Thyroid gland (tissue), 4 donors: Measurements from ENCODE around the gene SERPINB3. TPM values are rescaled to one million over a fixed set of nuclear protein-coding genes. Genes with fewer than 3 reads are reported as not detected.

Source experiments
- DNase-seq, 2 donors: peaks; one replicate each; pipeline ENCODE4 v3.0.0-alpha.2; 2019
- H3K27ac ChIP-seq, 3 donors: fragments of 200-600 bp; sonication (generic); 1 replicate in 2 of 3; 2 replicates in 1 of 3; pipeline ENCODE4 v1.5.1; 2016 to 2019; ENCODE audit warnings: mild to moderate bottlenecking in 1 of 3, moderate library complexity in 1 of 3
- H3K27me3 ChIP-seq: fragments of 200-600 bp; sonication (generic); one replicate; pipeline ENCODE4 v1.5.1; 2019
- H3K36me3 ChIP-seq, 2 donors: fragments of 200-600 bp; sonication (generic); one replicate each; pipeline ENCODE4 v1.5.1; 2016 to 2019
- H3K4me1 ChIP-seq, 2 donors: fragments of 200-600 bp; sonication (generic); one replicate each; pipeline ENCODE4 v1.5.1; 2017 to 2019
- H3K4me3 ChIP-seq, 3 donors: fragments of 200-600 bp; sonication (generic); replicated peaks in 1 of 3; 1 replicate in 2 of 3; 2 replicates in 1 of 3; pipeline ENCODE4 v1.5.1; 2016; ENCODE audit warnings: mild to moderate bottlenecking in 1 of 3
- H3K9me3 ChIP-seq: fragments of 200-600 bp; sonication (generic); one replicate; pipeline ENCODE4 v1.5.1; 2017
- CTCF ChIP-seq, 6 experiments: fragments of 200-600 bp in 3 of 6; fragments of 450-650 bp in 3 of 6; sonication (generic) in 3 of 6; IDR thresholded peaks; one replicate each; pipeline ENCODE4 v1.5.1; 2016 to 2019; ENCODE audit warnings: antibody characterized with exemption in 6 of 6, mild to moderate bottlenecking in 2 of 6, inconsistent platforms in 1 of 6, moderate library complexity in 1 of 6
- POLR2A ChIP-seq, 2 donors: fragments of 450-650 bp; IDR thresholded peaks; one replicate each; pipeline ENCODE4 v1.6.1; 2017; ENCODE audit warnings: antibody characterized with exemption in 2 of 2, mild to moderate bottlenecking in 2 of 2, moderate library complexity in 1 of 2
- WGBS, 2 donors: methylation state at CpG; one replicate each; pipeline ENCODE4 v1.1.5; 2017; 5-methylcytosine and 5-hydroxymethylcytosine counted together
- intact Hi-C: fragments of 100-400 bp; cut with DNase I; formaldehyde crosslinking; loops from one replicate; pipeline ENCODE4 v1.15.1; 2023
- total RNA-seq, 4 donors: library from RNA; depleted of rRNA; stranded (reverse); fragments of >200 nt; gene quantifications; one replicate each; pipeline ENCODE4 v1.2.3, GENCODE V29; 2016

SERPINB3 gene
- total RNA-seq, 4 donors from 2014 or later = not detected

DNA sequence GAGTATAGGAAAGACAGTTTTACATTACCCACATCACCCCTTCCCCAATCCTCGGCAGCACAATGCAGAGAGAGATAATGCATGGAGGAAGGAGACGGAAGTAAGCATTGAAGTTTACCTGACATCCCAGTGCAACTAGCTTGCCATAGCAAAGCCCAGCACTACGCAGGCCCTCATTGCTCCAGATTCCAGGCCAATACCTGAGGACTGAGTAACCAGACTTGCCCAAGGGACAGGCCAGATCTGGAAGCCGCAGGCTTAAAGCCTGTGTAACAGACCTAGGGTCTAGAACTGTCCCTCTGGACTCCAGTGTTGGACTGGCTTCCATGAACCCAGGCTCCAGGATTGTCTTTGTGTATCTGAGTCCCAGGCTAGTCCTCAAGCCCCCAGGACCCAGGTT is 35.3 kb downstream of the SERPINB3 start:
- DNase-seq = no peak
- H3K4me1 ChIP-seq = no peaks in the 10 kb centered on the region
- H3K9me3 ChIP-seq = no peaks in the 10 kb centered on the region
- intact Hi-C loops = no loop called here
- no peak overlapping the region for H3K27ac ChIP-seq
- TF ChIP-seq POLR2A (IDR thresholded peaks at IDR 0.05) (no peak), CTCF (IDR thresholded peaks at IDR 0.05) (no peak)
- no peaks in the 10 kb centered on the region for H3K36me3 ChIP-seq
- 72 to 79% methylated on average over 4 of the region's 4 CpGs for WGBS, 2 donors
- no peak overlapping the region for H3K4me3 ChIP-seq
- H3K27me3 ChIP-seq = no peaks in the 10 kb centered on the region

DNA sequence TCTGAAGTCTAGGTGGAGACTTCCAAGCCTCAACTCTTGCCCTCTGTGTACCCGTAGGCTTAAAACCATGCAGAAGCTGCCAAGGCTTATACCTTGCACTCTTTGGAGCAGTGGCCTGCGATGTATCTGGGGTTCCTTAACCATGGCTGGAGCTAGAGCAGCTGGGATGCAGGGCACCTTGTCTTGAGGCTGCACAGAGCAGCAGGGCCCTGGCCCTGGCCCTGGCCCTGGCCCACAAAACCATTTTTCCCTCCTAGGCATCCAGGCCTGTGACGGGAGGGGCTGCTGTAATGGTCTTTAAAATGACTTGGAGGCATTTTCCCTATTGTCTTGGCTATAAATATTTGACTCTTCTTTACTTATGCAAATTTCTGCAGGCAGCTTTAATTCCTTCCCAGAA is 36.8 kb downstream of the SERPINB3 start:
- H3K4me3 ChIP-seq = no peak overlapping the region
- intact Hi-C loops = no loop called here
- no peaks in the 10 kb centered on the region for H3K9me3 ChIP-seq
- no peak for DNase-seq
- TF ChIP-seq CTCF (IDR thresholded peaks at IDR 0.05) (no peak), POLR2A (IDR thresholded peaks at IDR 0.05) (no peak)
- no peaks in the 10 kb centered on the region for H3K4me1 ChIP-seq
- H3K27ac ChIP-seq = no peak overlapping the region
- no peaks in the 10 kb centered on the region for H3K36me3 ChIP-seq
- no peaks in the 10 kb centered on the region for H3K27me3 ChIP-seq
- WGBS, 2 donors = 82 to 91% methylated on average over 2 to 3 of the region's 3 CpGs

GRCh38 chr18:63619661-63620060 is 42.0 kb downstream of the SERPINB3 start:
- H3K27me3 ChIP-seq = no peaks in the 10 kb centered on the region
- TF ChIP-seq CTCF (IDR thresholded peaks at IDR 0.05) (no peak), POLR2A (IDR thresholded peaks at IDR 0.05) (no peak)
- no peaks in the 10 kb centered on the region for H3K9me3 ChIP-seq
- no peaks in the 10 kb centered on the region for H3K36me3 ChIP-seq
- 86 to 91% methylated on average over 3 of the region's 3 CpGs for WGBS, 2 donors
- H3K27ac ChIP-seq = no peak overlapping the region
- H3K4me1 ChIP-seq = no peaks in the 10 kb centered on the region
- no peak for DNase-seq
- intact Hi-C loops = no loop called here
- no peak overlapping the region for H3K4me3 ChIP-seq

GRCh38 chr18:63617915-63618234 is 43.8 kb downstream of the SERPINB3 start:
- TF ChIP-seq POLR2A (IDR thresholded peaks at IDR 0.05) = no peak
- TF ChIP-seq CTCF (IDR thresholded peaks at IDR 0.05) = no peak
- intact Hi-C loops = no loop called here
- Histone ChIP-seq H3K27ac (no peak overlapping the region), H3K36me3 (no peaks in the 10 kb centered on the region), H3K4me3 (no peak overlapping the region), H3K4me1 (no peaks in the 10 kb centered on the region), H3K9me3 (no peaks in the 10 kb centered on the region), H3K27me3 (no peaks in the 10 kb centered on the region)
- WGBS, 2 donors = 93 to 98% methylated on average over 2 of the region's 2 CpGs
- DNase-seq = no peak

- H3K9me3 ChIP-seq = no peaks in the 10 kb centered on the region
- H3K4me3 ChIP-seq = no peak overlapping the region
- H3K36me3 ChIP-seq = no peaks in the 10 kb centered on the region
- no peaks in the 10 kb centered on the region for H3K4me1 ChIP-seq
- intact Hi-C loops = no loop called here
- H3K27ac ChIP-seq = no peak overlapping the region
- no peak for DNase-seq
- TF ChIP-seq POLR2A (IDR thresholded peaks at IDR 0.05) = no peak
- no peak for TF ChIP-seq CTCF (IDR thresholded peaks at IDR 0.05)
- no peaks in the 10 kb centered on the region for H3K27me3 ChIP-seq
- 53 to 55% methylated on average over 3 of the region's 3 CpGs for WGBS, 2 donors
Observed at GRCh38 chr18:63617049-63617914, 44.4 kb downstream of the SERPINB3 start.
